Natural killer cell (primary cell): ENCODE data around the gene SRC. TPM values are rescaled to one million over a fixed set of nuclear protein-coding genes. Genes with fewer than 3 reads are reported as not detected.

Experiments used
- ATAC-seq, 3 donors: fragments of 150-1000 bp in 2 of 3; fragments of 200-7000 bp in 1 of 3; cut with Tn5 transposase; 1 replicate in 1 of 3; 2 replicates in 2 of 3; pipeline ENCODE4 v1.10.0; 2021; ENCODE audit warnings: mild to moderate bottlenecking in 2 of 3, moderate library complexity in 2 of 3
- DNase-seq, 2 donors: peaks; one replicate each; pipeline versions ENCODE4 v3.0.0 to v3.0.0-alpha.2; 2013 to 2021; ENCODE audit warnings: mixed read lengths in 1 of 2
- H3K27ac ChIP-seq: one replicate; pipeline ENCODE4 v1.5.1; 2013; ENCODE audit warnings: mild to moderate bottlenecking, low read length
- H3K27me3 ChIP-seq: one replicate; pipeline ENCODE4 v1.6.1; 2013; ENCODE audit warnings: low read length; ENCODE audit not compliant: control insufficient read depth, insufficient read depth
- H3K36me3 ChIP-seq: one replicate; pipeline ENCODE4 v1.6.1; 2013; ENCODE audit warnings: low read length; ENCODE audit not compliant: control insufficient read depth, insufficient read depth
- H3K4me1 ChIP-seq: one replicate; pipeline ENCODE4 v1.6.1; 2013; ENCODE audit warnings: low read length; ENCODE audit not compliant: control insufficient read depth, insufficient read depth
- H3K4me3 ChIP-seq: one replicate; pipeline ENCODE4 v1.5.1; 2013; ENCODE audit warnings: low read length
- H3K9me3 ChIP-seq: one replicate; pipeline ENCODE4 v1.6.1; 2013; ENCODE audit warnings: low read length; ENCODE audit not compliant: control insufficient read depth, insufficient read depth
- H3K27ac Mint-ChIP-seq, 2 donors: one replicate each; pipeline ENCODE4 v1.8.0; 2022; ENCODE audit warnings: mild to moderate bottlenecking in 2 of 2, mixed read lengths in 2 of 2, moderate library complexity in 1 of 2
- H3K27me3 Mint-ChIP-seq, 2 donors: one replicate each; pipeline ENCODE4 v1.8.0; 2022; ENCODE audit warnings: low read depth in 2 of 2, mixed read lengths in 2 of 2
- H3K36me3 Mint-ChIP-seq: one replicate; pipeline ENCODE4 v1.8.0; 2022; ENCODE audit warnings: mixed read lengths
- H3K4me1 Mint-ChIP-seq, 2 donors: one replicate each; pipeline ENCODE4 v1.8.0; 2022; ENCODE audit warnings: mixed read lengths in 2 of 2
- H3K4me3 Mint-ChIP-seq: one replicate; pipeline ENCODE4 v1.8.0; 2022; ENCODE audit warnings: mild to moderate bottlenecking, moderate library complexity, mixed read lengths
- H3K9me3 Mint-ChIP-seq, 2 donors: one replicate each; pipeline ENCODE4 v1.8.0; 2022; ENCODE audit warnings: mixed read lengths in 2 of 2
- WGBS: methylation state at CpG from one replicate; pipeline ENCODE4 v1.1.7; 2013; ENCODE audit warnings: missing lambda C conversion rate; ENCODE audit not compliant: insufficient coverage; 5-methylcytosine and 5-hydroxymethylcytosine counted together
- intact Hi-C: fragments of 100-400 bp; cut with micrococcal nuclease; formaldehyde crosslinking; loops from one replicate; pipeline ENCODE4 v1.14.2; 2022
- total RNA-seq, 4 donors: library from RNA; stranded (reverse); fragments of 120-200 nt in 1 of 4; gene quantifications; one replicate each; pipeline versions ENCODE4 v1.2.3 to v1.2.4, GENCODE V29; 2013 to 2022
- TF ChIP-seq, protein P1 (sequence below): fragments of 200-600 bp; IDR thresholded peaks from one replicate; pipeline ENCODE4 v1.8.0; 2022; ENCODE audit warnings: antibody characterized with exemption

The SRC gene
- total RNA-seq, 3 donors from 2014 or later (not counting 1 experiment from before 2014, with no cell fraction given) = 2.3 to 15.6 (median 10.5) TPM

DNA sequence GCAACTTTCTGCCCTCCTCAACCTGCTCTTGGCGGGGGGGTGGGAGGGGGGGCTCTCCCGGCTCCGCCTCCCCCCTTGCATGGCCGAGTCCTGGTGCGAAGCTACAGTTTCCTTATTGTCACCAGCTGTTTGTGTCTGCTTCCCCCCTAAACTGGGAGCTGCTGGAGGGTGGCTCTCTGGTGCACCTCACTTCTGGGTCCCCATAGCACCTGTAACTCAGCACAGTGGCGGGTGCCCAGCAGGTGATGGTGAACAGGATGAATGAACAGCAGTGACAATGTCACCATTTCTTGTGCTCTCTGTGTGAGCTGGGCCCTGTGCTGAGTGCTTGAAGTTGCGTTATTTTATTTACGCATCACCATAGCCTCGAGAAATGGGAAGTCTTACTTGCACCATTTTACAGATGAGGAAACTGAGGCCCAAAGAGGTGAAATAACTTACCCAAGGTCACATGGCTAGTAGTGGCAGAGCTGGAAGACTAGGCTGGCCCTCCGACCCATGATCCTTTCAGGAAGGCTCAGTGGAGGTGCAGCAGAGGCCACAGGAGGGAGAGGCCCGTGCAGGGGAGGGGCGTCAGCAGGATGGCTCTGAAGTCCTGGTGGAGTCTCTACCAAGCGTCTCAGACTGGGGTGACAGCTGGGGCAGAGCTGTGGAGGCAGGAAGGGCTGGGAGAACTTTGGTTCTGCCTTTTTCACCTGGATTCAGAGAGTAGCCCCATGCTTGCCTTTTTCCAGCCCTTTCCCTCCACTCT, 41.8 kb downstream of the SRC start:
- ATAC-seq (no peak), DNase-seq (no peak)
- Mint-ChIP-seq H3K9me3 (no peaks in the 10 kb centered on the region), H3K27me3 (no peaks in the 10 kb centered on the region), H3K4me1 (peaks cover 6 to 7% of the 10 kb centered on the region in 2 donors), H3K27ac (no peak overlapping the region), H3K4me3 (no peak overlapping the region), H3K36me3 (no peaks in the 10 kb centered on the region)
- Histone ChIP-seq H3K36me3 (no peaks in the 10 kb centered on the region), H3K4me1 (peaks cover 15% of the 10 kb centered on the region), H3K4me3 (no peak overlapping the region), H3K27ac (no peak overlapping the region), H3K27me3 (no peaks in the 10 kb centered on the region), H3K9me3 (no peaks in the 10 kb centered on the region)
- WGBS = 91% methylated on average over 13 of the region's 13 CpGs
- intact Hi-C loops = no loop called here
- TF ChIP-seq, protein P1, sequence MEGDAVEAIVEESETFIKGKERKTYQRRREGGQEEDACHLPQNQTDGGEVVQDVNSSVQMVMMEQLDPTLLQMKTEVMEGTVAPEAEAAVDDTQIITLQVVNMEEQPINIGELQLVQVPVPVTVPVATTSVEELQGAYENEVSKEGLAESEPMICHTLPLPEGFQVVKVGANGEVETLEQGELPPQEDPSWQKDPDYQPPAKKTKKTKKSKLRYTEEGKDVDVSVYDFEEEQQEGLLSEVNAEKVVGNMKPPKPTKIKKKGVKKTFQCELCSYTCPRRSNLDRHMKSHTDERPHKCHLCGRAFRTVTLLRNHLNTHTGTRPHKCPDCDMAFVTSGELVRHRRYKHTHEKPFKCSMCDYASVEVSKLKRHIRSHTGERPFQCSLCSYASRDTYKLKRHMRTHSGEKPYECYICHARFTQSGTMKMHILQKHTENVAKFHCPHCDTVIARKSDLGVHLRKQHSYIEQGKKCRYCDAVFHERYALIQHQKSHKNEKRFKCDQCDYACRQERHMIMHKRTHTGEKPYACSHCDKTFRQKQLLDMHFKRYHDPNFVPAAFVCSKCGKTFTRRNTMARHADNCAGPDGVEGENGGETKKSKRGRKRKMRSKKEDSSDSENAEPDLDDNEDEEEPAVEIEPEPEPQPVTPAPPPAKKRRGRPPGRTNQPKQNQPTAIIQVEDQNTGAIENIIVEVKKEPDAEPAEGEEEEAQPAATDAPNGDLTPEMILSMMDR = no peak

DNA sequence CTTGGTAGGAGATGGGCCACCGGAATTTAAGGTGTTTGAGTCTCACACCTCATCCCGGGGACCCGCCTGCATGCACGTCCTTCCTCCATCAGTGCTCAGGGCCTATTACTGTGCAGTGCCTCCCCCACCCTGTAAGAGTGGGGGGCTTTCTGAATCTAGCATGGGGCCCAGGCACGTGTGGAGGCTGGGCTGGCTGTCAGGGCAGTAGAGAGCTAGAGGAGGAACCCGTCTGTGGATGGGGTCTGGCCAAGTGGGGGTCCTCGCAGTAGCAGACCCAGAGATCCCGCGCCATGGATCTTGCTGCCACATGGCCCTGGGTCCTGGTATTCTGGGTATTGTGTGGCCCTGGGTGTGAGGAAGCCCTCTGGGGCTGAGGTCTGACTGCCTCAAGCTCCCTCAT, 42.9 kb downstream of the SRC start:
- TF ChIP-seq, protein P1 = no peak
- Mint-ChIP-seq H3K36me3 (no peaks in the 10 kb centered on the region), H3K27ac (no peak overlapping the region), H3K27me3 (no peaks in the 10 kb centered on the region), H3K9me3 (no peaks in the 10 kb centered on the region), H3K4me3 (no peak overlapping the region), H3K4me1 (peaks cover 6 to 7% of the 10 kb centered on the region in 2 donors)
- H3K9me3 ChIP-seq = no peaks in the 10 kb centered on the region
- ATAC-seq (no peak), DNase-seq (no peak)
- H3K4me1 ChIP-seq = peaks cover 8% of the 10 kb centered on the region
- H3K27me3 ChIP-seq = no peaks in the 10 kb centered on the region
- 88% methylated on average over 9 of the region's 9 CpGs for WGBS
- H3K36me3 ChIP-seq = no peaks in the 10 kb centered on the region
- intact Hi-C loops = no loop called here
- H3K27ac ChIP-seq = no peak overlapping the region
- H3K4me3 ChIP-seq = no peak overlapping the region

DNA sequence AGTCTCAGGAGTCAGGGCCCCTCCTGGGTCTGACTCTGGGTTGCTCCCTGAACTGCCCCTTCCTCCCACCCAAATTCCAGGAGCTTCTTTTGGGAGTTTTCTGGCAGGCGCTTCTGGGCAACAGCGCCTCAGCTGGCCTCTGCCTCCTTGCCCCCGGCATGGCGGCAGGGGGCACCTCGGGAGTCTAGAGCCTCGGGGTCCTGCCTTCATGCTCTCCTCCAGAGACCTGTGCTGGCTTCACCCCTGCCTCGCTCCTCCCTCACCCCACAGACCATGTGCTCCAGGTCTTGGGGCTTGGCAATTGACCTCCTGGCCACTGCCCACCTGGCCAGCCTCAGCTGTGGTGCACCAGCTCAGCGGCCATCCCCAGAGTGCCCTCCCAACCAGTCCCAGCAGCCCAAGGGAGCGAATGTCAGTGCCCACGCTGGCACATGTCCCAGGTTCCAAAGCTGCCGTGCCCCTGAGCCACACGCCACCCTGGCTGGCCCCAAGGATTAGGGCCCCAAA, 43.4 kb downstream of the SRC start:
- Mint-ChIP-seq H3K4me3 (no peak overlapping the region), H3K27ac (no peak overlapping the region), H3K36me3 (no peaks in the 10 kb centered on the region), H3K9me3 (no peaks in the 10 kb centered on the region), H3K4me1 (peaks cover 6 to 7% of the 10 kb centered on the region in 2 donors), H3K27me3 (no peaks in the 10 kb centered on the region)
- Histone ChIP-seq H3K36me3 (no peaks in the 10 kb centered on the region), H3K4me1 (peaks cover 6% of the 10 kb centered on the region), H3K9me3 (no peaks in the 10 kb centered on the region), H3K4me3 (no peak overlapping the region), H3K27ac (no peak overlapping the region), H3K27me3 (no peaks in the 10 kb centered on the region)
- 91% methylated on average over 12 of the region's 12 CpGs for WGBS
- TF ChIP-seq, protein P1 = no peak
- intact Hi-C loops = no loop called here
- DNase-seq (no peak), ATAC-seq (no peak)
